HS-5 (cell line): Measurements from ENCODE around the gene KIAA1549.

Source experiments
- DNase-seq: peaks from one replicate; pipeline ENCODE4 v3.0.0-alpha.2; 2012; ENCODE audit warnings: low read depth

Gene KIAA1549

DNA sequence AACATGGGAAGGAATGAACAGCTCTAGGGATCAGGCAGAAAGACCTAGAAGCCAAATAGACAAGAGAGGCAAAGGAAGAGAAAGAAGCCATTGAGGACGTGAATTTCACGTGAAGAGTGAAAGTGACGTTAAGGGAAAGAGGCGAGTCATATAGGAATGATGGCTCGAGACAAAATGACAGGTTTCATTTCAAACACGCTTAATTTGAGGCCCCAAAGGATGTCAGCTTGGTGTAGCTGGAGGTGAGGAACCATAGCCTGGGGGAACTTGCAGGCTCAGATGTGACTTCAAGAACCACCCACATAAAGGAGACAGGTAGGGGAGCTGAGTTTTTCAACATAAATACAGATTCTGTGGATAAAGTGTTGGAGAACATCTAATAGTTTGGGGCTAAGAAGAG lies 98.9 kb downstream of the KIAA1549 start:
- no peak for DNase-seq

DNA sequence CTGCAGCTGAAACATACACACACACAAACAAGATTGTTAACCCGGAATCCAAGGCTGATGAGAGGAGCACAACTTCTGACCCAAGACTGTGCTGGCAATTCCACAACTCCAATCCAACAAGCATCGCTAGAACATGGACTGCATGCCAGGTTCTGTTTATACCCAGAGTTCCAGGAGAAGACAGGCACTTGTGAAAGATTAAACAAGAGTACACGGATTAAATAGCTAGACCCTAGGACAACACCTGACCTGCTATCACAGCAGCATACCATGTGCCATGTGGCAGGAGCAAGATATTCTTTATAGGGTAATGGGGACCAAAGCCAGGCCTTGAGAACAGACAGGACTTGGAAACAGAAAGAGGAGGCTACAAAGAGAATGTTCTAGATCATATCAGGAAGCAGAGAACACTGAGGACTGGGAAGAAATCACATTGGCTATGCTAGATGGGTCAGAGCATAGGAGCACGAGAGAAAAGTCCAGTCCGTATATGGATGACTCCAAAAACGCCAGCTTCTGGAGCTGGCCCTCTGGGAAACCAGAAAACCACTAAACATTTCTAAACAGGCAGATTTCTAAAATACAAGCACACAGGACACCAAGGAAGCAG lies 99.5 kb downstream of the KIAA1549 start:
- DNase-seq, result no peak

DNA sequence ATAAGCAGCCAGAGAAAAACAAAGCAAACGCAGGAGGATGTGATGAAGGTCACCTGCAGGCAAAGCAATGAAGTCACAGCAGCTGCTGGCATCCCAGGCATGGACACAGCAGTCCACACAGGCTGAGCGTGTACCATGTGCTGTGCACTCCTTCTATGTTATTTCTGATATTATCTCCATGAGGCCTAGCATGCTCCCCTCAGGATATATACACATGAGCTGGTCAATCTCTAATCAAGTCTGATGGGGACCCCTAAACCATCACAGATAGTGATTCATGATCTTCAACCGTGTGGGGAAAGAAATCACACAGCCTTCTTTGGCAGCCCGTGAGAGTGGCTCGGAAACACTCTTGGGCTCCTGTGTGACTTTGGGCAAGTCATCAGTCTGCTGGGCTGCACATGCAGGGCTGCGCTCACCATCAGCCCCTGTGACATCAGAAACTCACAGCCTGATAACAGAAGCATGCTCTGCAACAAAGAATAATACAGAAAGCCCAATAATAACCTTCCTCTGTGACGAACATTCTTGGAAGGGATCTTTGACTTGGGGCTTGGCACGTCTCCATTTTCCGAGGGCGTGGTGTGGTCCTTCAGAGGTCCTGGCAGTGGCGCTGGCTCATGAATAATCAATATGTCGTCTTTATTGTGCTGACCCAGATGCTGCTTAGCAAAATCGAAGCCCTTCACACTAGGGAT lies 100.2 kb downstream of the KIAA1549 start:
- no peak for DNase-seq

DNA sequence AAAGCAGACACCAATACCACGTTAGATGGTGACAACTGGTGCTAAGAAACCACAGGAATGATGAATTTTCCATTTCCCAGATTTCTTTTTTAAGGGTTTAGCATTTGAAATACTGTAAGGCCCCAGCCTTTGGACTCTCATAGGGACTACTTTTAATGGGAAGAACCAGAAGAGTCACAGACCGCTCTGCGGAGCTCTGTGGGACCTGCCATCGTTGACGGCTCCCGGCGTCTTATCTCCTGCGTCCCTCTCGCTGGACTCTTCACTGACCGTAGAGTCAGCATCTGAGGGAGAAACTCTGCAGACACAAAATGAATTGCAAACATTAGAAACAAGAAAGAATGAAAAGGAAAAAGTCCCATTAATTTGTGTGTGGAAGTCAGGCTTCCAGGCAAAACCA lies 101.8 kb downstream of the KIAA1549 start:
- DNase-seq, result no peak

DNA sequence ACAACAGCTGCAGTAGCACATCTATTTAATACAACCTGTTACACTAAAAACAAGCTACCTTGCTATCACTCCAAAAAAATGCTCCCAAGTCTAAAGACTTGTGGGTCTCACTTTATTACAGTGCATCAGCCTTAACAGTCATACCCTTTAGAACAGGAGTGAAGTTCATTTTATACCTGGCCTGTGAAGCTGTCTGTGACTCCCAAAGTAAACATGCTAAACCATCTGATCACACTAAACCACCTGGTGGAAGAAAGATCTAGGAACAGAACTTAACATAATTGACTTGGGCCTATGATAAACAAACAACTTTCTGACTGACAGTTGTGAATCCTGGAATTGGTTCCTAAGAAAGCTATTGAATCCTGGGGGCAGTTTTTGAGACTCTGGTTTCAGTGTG lies 102.3 kb downstream of the KIAA1549 start:
- no peak for DNase-seq

DNA sequence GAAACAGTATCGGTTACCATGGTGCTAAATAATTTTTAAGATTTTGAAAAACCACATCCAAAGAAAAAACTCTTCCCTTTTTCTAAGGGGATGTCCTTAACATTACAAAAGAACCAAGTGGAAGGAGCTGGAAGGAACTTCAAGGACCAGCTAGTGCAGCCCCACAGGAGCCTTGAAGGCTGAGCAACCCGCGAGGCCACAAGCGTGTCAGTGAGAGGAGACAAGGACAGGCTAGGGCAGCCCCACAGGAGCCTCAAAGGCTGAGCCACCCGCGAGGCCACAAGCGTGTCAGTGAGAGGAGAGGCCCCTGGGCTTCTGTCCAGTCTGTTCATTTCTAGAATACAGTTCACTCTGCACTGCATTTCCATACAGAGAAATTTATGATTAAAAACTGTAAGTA lies 103.1 kb downstream of the KIAA1549 start:
- no peak for DNase-seq

DNA sequence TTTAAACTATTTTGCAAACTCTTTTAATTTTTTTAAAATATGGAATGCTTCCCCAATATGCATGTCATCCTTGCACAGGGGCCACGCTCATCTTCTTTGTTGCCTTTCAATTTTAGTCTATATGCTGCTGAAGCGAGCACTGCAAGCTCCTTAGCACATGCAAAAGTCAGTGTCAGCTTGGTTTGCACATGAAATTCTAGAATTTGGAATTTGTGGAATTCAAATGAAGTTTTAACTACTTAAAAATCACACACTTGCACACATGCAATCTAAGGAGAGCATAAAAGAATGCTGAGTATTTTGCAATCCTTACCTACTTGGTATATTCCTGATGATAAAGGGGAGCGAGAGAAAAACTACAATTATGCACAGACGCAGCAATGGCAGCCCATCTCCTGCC lies 104.9 kb downstream of the KIAA1549 start:
- no peak for DNase-seq

DNA sequence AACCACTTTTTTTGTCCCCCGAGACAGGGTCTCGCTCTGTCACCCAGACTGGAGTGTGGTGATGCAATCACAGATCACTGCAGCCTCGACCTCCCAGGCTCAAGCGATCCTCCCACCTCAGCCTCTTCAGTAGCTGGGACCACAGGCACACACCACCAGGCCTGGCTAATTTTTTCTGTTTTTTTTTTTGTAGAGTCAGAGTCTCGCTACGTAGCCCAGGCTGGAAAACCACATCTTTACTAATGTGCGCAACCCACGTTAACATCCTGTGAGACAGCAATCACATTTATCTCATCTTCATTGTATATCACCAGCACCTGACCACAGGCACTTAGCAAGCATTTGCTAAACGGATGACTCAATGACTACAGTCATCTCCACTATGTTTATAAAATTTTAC lies 105.4 kb downstream of the KIAA1549 start:
- DNase-seq, result peak; percentile 59

DNA sequence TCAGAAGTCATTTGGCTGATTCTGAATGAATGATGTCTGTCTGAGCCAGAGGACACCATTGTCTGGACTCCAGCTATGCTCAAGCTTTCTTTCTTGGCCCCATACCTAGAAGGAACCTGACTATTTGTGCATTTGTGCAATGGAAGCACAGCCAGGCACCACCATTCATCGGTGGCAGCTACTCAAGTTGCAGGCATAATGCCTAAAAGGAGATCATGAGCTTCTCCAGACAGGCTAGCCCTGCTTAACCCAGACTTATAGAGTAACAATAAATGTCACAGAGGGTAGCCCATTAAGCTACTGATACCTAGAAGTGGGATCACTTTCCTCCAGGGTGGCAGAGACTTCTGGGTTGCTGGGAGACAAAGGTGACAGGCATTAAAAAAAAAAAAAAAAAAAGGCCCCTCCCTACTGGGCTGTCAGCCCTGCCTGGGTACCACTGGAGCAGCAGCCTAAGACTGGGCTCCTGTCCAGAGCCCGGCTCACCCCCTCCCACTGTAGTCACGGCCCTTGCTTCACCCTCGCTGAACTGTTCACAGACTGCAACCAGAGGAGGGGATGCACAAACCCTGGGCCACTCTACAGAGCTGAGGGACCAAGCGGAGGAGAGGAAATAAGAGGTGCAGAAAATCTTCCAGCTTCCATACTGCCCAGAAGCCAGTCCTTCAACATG lies 107.8 kb downstream of the KIAA1549 start:
- DNase-seq, result no peak

DNA sequence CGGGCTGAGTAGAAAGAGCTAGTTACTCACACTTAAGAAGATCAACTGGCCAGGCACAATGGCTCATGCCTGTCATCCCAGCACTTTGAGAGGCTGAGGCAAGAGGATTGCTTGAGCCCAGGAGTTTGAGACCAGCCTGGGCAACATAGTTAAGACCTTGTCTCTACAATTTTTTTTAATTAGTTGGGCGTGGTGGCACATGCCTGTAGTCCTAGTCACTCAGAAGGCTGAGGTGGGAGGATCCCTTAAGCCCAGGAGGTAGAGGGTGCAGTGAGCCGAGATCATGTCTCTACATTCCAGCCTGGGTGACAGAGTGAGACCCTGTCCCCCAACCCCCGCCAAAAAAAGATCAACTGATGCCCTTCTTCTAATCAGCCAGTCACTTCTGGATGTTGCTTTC lies 108.6 kb downstream of the KIAA1549 start:
- no peak for DNase-seq

DNA sequence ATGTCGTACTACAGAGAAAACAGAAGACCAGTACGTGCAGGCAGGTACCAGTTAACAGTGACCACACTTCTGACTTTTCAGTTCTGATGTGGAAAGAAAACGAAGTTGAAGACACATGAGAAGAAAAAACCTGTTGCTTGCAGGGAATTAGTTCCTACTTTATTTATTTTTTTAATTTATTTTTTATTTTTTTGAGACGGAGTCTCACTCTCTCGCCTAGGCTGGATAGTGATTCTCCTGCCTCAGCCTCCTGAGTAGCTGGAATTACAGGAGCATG lies 109.4 kb downstream of the KIAA1549 start:
- DNase-seq, result no peak

DNA sequence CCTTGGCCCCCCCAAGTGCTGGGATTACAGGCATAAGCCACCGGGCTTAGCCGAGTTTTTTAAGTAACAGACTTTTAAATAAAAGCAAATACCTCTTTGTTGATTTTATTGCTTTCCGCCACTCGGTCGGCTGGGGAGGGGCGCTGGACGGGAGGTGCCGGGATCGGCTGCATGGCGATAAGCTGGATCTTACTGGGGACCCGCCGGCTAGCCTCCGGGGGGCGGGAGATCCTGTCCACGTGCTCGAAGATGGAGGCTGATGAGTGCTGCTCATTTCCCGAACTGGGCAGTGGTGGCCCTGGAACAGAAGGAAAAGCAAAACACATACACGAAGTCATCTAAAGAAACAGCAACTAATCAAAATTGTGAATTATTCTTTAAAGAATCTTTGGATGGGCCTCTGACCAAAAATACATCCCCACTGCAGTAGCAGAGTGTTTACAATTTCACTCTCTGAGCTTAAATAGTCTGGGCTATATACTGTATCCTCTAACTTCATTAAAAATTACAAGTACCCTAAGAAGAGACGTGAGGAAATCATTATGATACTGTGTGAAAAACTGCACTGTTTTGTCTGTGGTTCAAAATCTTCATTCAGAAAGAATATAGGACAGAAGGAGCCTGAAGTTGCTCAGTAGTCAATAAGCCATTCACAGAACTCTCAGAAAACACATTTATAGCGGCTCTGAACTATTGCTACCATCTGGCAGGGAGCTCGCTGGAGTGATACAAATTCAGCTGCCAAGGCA lies 110.0 kb downstream of the KIAA1549 start:
- no peak for DNase-seq

DNA sequence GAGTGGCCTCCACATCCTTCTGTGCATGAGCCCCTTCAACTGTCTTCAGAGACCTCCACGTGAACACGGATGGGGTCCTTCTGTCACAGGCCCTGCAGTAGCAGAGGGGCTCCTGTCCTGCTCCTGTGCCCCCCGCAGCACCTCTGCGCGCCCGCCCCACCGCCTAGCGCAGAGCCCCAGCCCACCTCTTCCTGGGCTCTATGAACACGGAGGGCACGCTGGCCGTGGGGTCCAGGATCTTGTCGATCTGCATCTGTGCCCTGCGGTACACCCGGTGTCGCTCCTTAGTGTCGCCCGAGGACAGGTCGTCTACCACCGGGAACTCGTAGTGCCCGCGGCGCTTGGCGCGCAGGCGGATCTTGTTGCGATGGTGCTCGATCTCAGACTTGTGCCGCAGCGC lies 111.8 kb downstream of the KIAA1549 start:
- no peak for DNase-seq

DNA sequence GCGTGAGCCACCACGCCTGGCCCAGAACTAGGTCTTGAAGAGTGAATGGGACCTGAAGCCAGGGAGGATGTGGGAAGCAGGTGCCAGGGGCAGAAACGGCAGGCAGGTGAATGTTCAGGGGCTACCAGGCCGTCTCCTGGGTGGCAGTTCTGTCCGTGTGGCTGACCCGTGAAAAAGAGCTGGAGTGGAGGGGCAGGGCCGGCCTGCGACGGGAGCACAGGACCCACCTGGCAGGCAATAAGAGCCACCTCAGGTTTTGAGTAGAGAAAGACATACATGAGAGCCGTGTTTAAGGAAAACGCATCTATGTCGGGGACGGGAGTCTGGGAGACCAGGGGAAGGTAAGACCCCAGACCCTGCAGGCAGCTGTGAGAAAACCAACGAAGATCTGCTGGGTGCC lies 112.5 kb downstream of the KIAA1549 start:
- DNase-seq, result no peak

DNA sequence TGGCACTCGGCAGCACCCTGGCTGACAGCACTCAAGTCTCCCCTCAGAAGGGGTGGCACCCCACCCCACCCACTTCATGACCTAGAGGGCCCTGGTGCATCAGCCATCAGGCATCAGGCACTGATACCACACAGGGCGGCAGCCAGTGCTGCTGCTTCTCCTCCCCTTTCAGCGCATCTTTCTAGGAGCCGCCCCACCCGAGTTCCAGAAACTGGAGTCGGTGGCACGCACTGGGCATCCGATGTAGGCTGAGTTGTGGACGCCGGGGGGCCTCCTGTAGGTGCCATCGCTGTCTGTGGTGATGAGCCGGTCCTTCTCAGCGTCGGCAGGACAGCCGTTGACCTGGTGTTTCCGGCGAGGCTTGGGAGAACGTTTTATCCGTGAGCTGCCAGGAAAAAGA lies 113.4 kb downstream of the KIAA1549 start:
- DNase-seq, result no peak

DNA sequence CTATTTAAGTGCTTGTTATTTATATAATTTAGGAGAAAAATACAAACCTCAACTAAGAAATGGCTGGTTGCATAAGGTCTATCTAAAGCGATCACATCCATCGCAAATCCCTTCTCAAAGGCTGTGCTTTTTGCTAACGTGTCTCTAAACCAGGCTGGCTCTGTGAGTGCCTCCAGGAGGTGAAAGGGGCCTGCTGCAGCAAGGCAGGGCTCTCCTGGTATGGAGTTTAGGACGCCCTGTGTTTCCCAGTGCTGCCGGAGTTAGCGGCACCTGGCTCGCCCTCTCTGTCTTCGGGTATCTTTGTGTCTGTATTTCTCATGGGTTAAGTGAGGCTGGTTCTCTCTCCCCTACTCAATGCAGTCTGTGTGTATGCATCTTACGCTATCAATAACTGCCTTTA lies 114.8 kb downstream of the KIAA1549 start:
- DNase-seq, result no peak

DNA sequence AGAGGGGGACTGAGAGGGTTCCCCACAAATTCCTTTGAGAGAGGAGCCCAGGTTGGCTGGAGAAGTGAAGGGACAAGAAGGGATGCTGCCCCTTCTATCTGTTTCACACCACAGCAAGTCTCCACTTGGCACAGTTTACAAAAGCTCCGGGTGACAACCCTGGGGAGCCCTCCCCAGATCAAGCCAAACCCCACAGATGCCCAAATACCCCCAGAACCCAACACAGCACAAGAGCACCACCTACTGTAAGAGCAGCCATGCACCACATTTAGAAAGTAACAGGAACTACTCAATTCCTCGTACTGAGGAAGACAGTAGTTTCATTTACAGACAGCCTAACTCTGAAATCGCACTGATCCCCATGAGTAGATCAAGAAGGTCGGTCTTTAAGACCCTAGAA lies 115.3 kb downstream of the KIAA1549 start:
- no peak for DNase-seq

DNA sequence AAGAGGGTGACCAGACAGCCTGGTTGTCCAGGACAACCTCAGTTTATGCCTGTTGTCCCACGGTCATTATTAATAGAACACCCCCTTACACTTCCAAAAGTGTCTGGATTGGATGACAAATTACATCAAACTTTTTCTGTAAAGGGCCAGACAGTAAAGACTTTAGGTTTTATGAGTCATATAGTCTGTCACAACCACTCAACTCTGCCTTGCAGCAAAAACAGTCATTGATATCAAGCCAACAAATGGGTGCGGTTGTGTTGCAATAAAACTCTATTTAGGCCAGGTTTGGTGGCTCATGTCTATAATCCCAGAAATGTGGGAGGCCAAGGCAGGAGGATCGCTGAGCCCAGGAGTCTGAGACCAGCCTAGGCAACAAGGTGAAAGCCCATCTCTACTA lies 116.5 kb downstream of the KIAA1549 start:
- DNase-seq, result no peak

DNA sequence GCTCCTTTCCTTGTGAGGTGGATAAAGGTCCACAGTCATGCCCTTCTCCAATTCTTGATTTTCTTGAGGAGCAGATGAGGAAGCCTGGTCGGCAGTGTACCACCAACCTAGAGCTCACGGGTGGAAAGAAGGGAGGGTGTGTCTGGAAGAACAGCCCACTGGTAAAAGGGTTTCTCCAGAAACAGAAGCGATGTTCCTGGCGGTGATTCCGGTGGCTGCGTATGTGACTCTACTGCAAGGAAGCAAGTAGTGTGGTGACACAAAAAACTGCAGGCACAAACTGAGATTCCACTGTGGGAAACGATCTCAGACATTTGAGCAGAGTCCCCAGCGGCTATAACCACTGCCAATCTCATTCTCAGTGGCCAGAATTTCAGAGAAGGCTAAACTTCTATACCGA lies 117.3 kb downstream of the KIAA1549 start:
- DNase-seq, result no peak

DNA sequence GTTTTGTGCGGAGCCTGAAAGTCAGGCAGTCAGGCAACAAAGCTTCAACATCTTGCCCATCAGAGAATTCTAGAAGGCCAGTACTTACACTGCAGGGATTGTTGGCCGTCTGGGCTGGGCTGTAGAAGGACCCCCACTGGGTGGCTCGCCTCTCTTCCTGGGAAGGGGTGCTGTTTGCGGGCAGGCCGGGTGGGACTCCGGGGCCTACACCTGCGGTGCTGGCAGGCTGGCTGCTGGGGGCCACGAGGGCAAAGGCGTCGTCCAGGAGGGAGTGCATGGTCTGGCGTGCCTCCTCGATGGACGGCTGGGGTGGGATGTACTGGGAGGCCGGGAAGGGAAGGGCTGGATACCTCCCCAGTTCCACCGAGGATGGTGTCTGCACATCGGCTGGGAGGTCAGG lies 120.1 kb downstream of the KIAA1549 start:
- no peak for DNase-seq

DNA sequence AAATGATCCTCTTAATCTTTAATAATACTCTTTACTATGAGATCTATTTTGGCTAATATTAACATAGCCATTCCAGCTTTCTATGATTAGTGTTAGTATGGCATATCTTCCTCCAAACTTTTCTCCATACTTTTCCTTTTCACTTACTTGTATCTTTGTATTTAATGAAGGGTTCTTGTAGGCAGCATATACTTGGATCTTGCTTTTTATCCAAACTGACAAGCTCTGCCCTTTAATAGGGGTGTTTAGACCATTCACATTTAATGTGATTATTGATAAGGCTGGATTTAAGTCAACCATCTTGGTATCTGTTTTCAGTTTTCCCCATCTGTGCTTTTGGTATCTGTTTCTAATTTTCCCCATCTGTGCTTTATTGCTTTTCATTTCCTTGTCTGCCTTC lies 123.5 kb downstream of the KIAA1549 start:
- no peak for DNase-seq

DNA sequence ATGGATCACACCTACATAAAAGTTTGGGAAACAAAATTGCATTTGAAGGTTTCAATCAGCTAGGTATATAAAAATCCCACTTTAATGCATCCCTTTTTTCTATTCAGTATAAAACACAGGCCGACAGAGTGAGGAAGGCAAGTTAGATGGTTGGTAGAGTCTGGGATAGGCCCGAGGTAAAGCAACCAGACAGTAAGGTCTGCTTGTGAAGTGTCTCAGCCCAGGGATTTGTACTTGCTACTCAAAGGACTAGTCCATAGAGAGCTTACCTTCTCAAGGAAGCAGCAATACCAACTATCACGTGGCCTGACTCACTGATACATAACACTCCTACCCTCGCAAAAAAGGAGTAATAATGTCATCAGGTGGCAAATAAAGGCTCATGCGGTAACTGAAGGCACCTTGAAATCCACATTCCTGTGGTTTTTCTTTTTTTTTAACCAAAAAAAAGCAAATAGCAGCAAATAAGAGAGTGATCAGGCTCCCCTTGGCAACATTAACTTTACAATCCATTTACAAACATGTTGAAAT lies 127.0 kb downstream of the KIAA1549 start:
- no peak for DNase-seq

DNA sequence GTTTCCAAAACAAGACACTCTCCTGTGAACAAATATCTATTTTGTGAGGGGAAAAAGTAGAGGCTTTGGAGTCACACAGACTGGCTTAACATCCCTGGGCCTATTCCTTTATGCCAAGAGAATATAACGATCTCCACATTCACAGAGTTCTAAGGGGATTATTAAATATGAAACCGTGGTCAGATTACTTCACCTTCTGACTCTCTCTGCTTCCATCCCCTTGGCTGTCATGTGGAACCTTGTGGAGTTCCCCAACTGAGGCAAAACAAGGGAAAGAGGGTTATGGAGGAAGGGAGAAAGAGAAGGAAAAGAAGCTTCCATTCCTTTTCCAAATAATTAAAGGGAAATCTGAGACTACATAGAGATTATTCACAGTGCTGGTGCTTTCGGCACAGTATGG lies 127.7 kb downstream of the KIAA1549 start:
- no peak for DNase-seq
